Femur (tissue), 1 donor: ENCODE data around the gene MB21D2.
A peak's percentile ranks its signal among the peaks of the same experiment; 100 is the strongest.

Source experiments
- DNase-seq: peaks from one replicate; pipeline ENCODE4 v3.0.0-alpha.2; 2017

MB21D2 gene

DNA sequence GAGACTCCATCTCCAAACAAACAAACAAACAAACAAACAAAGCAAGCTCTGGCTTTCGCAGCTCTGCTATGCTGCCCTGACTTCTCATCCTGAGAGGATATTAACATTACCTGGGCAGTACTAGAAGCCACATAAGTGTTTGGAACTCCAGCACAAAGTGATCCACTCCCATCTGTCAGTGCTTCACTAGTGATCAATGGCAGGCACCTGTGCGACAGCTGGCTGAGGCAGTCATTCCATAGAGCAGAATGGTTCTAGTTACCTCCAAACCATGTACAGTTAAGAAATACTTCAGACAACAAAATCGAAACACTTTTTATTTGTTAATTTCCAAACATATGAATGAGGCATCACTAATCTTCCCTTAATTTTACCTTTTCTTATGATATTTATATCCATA lies 2.8 kb upstream of the MB21D2 start:
- no peak for DNase-seq

DNA sequence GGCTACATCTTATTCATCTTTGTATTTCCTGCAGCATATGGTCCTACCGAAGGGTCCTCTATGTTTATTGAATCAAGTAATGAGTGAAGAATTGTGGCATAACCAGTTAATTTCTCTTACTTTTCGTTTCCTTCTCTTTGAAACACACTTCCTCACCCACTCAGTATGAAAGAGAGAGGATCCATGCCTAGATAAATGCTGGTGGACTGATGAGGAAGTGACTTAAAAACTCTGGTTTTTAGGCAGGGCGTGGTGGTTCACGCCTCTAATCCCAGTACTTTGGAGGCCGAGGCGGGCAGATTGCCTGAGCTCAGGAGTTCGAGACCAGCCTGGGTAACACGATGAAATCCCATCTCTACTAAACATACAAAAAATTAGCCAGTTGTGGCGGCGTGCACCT lies 2.2 kb upstream of the MB21D2 start:
- no peak for DNase-seq

DNA sequence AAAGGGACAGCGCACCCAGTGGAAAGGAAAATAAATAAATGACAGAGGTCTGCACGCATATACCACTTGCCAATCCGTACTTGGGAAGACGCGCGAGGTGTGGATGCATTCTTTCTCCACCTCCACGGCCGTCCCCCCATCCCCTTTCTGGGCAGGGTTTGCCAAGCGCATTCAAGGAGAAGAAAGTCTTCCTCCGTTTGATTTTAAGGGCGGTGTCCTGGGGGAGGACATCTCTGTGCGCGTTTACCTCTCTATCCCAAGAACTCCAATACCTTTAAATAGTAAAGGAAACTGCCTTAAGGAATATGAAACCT lies 576 bp upstream of the MB21D2 start:
- no peak for DNase-seq

DNA sequence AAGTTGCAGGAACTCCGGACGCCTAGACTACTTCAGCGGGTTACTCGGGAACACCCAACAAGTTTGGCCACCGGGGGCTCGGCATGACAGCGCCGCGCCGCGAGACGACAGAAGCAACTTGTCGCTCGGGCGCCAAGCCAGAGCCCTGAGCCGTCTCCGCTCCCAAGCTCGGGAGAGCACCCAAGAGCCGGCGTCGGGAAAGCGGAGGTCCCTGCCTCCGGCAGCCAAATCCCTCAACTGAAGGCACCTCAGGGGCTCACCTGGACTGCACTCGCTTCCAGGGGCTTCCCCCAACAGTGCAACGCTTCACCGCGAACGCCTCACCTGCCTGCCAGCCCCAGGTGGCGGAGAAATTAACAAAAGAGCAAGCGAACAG lies 640 bp downstream of the MB21D2 start:
- DNase-seq: peak; percentile 78

DNA sequence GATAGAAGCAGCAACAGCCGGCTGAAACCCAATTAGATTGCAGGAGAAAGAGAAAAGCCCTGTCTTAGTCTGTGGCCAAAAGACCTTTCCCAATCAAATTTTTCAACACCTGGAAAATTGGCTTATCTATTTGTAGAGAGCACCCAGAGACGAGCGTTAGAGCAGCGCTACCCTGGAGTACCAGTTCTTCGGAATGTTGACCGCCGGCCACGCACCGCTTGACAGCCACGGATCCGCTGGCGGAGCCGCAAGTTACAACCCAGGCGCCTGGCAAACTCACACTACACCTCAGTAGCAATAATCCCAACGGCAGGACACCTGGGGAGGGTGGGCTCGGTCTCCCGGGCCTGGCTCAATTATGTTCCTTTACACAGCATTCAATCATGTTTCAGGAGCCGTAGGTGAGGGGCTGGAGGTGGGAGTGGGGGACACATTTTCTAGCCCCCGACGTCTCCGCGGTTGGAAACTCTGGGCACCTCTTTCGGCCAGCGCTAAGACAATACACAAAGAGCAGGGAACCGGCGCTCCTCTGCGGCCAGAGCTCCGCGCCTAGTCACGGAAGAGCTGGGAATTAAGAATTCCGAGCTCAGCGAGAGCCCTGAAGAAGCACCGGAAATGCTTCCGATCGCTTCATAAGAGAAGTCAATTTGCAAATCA lies 1.2 kb downstream of the MB21D2 start:
- peak; percentile 46 for DNase-seq

DNA sequence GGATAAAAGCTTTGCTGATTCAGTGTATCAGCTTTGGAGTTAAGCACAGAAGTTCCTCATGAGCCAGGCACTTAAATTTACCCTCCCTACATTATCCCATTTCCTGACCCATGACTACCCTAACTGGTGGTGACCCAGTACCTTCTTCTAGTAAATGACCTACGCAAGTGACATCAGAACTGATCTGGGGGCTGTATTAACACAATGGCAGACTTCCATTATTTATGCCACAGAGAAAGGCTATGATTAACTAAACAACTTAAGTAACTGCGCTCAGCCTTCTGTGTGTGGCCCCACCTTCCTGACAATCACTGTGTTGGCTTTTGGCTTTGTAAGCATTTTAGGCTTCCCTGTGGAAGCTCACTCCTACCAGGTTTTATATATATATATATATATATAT lies 1.9 kb downstream of the MB21D2 start:
- DNase-seq: no peak

- DNase-seq: peak; percentile 28
These were observed 2.4 kb downstream of the MB21D2 start for GRCh38 chr3:192915304-192915703.

GRCh38 chr3:192914848-192915247 lies 2.8 kb downstream of the MB21D2 start:
- no peak for DNase-seq

DNA sequence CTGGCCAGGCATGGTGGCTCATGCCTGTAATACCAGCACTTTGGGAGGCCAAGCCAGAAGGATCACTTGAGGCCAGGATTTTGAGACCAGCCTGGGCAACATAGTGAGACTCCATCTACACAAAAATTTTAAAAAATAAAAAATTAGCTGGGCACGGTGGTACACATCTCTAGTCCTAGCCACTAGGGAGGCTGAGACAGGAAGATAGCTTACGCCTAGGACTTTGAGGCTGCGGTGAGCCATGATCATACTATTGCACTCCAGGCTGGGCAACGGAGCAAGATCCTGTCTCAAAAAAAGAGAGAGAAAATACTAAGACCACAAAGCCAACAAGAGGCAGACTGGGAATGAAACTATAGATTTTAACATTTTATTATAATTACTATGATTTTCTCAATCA lies 4.1 kb downstream of the MB21D2 start:
- DNase-seq: no peak

DNA sequence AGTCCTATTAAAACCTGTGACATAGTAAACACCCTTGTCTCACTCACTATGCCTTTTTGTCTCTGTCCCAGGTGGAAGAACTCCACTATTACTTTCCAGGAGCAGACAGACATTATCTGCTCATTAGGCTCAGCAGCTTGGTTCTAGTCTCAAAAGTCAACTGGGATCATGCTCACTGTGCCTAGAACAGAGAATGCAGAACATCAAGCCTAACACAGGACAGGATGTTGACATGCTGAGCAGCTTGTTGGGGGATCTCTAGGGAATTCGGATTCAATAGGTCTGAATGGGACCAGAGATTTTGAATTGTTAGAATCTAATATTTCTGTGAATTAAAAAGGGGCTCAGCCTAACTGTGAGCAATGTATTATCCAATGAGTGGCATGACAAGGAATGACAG lies 6.4 kb downstream of the MB21D2 start:
- DNase-seq: no peak

DNA sequence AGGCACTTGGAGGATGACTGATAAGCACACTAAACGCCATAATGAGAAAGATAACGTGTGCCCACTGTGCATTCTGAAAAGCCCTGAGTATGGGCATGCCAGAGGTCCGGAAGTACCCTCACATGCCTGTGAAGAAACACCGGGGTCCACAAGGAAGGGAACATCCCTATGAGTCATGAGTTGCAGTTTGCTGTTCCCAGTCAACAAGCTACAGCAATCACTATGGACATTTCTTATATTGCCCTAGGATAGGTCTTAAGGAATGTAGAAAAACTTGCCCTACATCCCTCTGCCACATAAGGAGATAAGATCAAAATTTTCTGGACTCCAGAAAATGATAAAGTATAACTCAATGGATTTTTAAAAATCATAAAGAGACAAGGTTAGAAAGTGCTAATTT lies 9.9 kb downstream of the MB21D2 start:
- DNase-seq: no peak

GRCh38 chr3:192906940-192907339 lies 10.7 kb downstream of the MB21D2 start:
- DNase-seq: no peak

GRCh38 chr3:192905980-192906678 lies 11.5 kb downstream of the MB21D2 start:
- no peak for DNase-seq

GRCh38 chr3:192904632-192905289 lies 12.9 kb downstream of the MB21D2 start:
- peak; percentile 65 for DNase-seq

DNA sequence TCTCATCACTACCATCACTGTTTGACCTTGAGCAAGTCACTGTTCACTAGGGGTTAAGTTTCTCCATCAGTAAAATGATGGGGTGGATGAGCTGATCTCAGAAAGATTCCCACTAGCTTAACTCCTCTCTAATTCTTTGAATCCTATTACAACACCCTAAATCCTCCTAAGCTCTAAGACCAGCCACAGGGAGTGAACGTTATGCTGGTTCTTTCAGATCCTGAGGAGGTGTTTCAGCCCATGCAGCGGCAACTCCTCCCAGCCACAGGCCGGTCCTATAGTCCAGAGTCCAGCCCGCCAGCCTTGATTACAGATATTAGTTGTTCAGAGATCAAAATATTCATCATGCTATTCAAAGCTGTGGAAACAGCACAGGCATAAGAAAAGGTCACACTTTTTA lies 15.1 kb downstream of the MB21D2 start:
- no peak for DNase-seq

GRCh38 chr3:192901435-192901834 lies 16.2 kb downstream of the MB21D2 start:
- DNase-seq: no peak

DNA sequence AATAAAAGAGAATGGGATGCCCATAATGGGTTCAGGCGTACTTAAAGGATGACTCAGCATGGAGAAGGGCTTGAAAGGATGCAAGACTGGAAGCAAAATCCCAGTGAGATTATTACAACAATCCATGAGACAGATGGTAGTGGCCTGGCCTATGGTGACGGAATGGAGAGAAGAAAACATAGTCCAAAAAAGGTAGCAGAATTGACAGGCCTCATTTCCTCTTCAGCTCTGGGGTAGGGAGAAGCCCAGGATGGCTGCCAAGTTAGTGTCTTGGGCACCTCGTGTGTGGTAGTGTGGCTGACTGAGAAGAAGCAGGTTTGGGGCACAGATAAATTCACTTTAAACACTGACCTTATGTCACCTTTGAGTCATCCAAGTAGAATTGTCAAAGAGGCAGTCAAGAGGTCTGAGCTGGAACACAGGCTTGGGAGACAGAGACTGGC lies 18.1 kb downstream of the MB21D2 start:
- no peak for DNase-seq

DNA sequence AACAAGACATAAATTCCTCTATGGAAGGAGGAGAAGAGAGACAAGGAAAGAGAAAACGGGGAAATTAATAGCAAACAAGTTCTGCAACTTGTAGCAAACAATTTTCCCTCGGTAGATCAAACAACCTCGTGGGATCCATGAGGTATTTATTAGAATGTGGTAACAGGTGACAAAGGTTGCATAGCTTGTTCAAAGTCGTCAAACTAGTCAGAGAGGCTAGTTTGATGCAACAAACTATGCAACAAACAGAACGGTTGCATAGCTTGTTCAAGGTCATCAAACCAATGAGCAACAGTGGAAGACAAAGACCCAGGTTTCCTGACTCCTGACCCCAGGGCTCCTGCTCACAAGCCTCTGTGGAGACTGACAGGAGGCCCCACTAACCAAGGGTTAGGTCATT lies 20.7 kb downstream of the MB21D2 start:
- DNase-seq: no peak

DNA sequence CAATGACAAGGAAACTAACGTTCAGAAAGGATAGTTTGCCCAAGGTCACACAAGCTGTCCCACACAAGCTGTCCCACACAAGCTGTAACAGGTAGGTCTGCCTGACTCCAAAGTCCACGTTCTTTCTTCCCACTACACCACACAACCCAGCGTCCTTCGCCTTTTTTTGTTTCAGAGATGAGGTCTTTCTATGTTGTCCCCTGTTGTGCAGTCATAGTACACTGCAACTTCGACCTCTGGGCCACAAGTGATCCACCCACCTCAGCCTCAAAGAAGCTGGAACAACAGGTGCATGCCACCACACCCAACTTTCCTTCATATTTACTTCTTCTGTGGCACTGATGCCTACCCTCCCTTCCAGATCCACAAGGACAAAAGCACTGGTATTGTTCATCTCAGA lies 21.4 kb downstream of the MB21D2 start:
- DNase-seq: no peak

DNA sequence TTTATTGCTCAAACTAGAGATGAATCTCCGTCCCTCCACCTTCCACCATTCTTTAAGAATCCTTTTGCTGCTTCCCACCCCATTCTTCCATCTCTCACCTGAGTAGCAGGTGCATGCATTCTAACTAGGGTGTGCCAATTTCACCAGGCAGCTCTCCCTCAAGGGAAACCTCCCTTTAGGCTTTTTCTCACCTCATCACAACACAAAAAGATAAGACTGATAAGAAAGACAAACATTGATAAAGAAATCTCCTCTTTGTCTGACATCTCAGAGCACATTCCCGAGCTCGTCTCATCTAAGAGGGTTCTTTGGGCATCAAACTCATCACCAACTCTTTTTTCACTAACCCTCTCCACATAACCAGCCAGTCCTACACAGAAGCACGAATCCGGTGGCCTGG lies 23.0 kb downstream of the MB21D2 start:
- no peak for DNase-seq

DNA sequence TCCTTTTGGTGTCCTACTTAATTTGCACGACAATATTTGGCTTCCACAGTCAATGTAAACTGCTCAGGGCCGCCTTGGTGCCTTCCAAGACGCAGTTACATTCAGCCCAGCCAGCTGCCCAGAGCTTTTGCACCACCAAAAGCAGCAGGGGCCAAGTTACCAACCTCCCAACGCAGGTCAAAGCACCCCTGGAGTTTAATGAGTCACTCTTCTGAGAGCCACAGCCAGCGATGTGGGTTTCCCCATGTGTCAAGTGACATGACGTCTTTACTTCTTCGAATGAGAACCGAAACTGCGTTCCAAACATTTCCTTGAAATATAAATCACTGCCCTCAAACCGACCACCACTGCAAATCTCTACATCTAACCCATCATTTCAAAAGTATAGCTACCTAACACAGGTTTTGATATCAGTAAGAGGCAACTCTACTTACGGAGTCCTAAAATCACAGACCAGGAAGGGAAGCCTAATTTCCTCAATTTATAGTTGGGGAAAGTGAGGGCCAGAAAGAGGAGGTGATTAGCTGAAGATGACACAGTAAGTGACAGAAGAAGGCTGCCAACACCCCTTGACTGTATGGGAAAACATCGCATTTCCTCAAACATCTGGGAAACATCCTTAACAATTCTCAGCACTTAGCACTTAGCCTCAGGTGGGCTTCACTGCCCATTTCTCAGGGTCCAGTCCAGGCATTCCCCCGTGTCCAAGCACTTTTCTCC lies 24.5 kb downstream of the MB21D2 start:
- DNase-seq: peak; percentile 40

DNA sequence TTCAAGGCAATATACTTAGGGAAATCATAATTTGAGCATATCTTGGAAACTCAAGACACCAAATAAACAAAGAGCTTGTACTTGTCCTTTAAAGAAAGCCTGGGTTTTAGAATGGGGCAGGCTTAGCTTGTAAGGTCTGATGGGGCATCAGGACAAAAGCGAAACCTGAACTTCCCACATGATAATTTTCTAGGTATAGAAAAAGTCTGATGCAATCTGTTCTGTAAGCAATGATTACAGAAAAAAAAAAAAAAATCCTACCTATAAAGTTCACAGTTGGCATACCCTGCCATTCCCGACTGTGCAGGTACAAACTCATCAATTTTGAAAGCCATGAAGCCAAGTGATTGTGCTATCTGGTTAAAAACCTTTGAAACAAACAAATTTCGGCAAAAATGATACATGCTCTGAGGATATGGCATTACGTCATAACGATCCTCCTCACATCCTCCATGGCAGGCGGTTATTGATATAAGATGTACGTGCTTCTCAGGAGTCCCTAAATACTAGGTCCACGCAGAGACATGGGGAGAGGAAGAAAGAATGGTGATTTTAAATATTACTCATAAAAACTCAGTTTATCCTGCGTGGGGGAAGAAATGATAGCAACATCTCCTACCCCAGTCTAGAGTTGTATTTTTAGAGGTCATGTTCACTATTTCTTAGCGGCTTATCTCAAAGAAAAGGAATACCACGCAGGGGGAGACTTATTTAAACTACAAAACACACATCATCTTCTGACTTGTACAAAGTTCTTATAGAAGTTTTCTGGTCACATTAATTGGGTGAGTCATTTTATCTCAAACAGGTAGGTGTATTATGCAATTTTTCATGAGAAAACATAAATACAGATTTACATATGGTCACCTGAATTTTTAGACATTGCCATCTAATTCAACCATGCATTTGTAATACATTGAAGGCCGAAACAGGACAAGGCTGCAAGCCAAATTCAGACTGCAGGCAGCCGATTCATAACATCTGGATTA lies 27.0 kb downstream of the MB21D2 start:
- DNase-seq: no peak

DNA sequence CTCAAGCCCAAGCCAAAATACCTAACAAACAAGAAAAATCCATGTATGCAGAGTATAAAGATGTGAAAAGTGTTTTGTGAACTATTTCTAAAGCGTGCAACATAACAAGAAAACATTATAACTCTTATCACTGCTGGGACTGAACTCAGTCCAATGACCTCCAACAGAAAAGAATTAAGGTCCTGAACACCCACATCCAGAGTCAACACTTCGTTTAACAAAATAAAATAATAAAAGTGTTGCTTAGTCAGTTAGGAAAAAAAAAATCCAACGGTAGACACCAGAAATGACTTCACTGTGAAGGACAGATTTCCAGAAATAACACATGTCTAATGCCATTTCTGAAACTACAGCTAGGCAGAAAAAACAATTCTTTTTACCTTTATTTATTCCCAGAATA lies 28.0 kb downstream of the MB21D2 start:
- no peak for DNase-seq
